NCI-H748 treated with DMSO at 0.1 percent for 48 hours (cell line): Measurements from ENCODE around the gene SOCS6.
A peak's percentile ranks its signal among the peaks of the same experiment; 100 is the strongest.
"Not testable (repeated sequence)": the region's sequence is repeated elsewhere in the genome, so short reads cannot be mapped to it uniquely, and the experiment has no call there.

Experiments used
- DNase-seq: peaks from one replicate; lab custom pipeline; 2025; lab: John Stamatoyannopoulos, UW

The SOCS6 gene, protein sequence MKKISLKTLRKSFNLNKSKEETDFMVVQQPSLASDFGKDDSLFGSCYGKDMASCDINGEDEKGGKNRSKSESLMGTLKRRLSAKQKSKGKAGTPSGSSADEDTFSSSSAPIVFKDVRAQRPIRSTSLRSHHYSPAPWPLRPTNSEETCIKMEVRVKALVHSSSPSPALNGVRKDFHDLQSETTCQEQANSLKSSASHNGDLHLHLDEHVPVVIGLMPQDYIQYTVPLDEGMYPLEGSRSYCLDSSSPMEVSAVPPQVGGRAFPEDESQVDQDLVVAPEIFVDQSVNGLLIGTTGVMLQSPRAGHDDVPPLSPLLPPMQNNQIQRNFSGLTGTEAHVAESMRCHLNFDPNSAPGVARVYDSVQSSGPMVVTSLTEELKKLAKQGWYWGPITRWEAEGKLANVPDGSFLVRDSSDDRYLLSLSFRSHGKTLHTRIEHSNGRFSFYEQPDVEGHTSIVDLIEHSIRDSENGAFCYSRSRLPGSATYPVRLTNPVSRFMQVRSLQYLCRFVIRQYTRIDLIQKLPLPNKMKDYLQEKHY

DNA sequence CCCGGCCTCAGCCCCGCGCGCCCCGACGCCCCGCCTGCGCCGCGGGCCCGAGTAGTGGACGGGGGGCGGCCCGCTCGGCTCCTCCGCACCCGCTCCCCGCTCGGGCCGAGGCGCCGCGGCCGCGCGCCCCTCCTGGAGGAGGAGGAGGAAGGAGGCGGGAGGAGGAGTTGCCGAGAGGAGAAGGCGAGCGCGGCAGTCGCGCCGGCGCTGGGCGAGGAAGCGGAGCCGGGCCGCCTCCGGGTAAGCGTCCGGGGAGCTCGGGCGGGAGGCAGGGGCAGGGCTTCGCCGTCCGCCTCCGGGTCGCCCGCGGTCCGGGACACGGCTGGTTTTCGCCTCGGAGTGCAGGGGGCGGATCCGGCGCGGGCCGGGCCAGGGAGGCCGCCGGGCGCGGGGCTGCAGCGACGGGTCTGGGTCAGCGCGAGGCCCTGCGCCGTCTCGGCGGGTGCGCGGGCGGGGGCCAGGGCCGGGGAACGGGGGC is at the start of gene SOCS6:
TSS of gene SOCS6 (plus strand) at position 195 of the 478 bp plus-strand sequence. CDS start 35,624 bp downstream, outside the sequence.
- DNase-seq, result peak; percentile 39

DNA sequence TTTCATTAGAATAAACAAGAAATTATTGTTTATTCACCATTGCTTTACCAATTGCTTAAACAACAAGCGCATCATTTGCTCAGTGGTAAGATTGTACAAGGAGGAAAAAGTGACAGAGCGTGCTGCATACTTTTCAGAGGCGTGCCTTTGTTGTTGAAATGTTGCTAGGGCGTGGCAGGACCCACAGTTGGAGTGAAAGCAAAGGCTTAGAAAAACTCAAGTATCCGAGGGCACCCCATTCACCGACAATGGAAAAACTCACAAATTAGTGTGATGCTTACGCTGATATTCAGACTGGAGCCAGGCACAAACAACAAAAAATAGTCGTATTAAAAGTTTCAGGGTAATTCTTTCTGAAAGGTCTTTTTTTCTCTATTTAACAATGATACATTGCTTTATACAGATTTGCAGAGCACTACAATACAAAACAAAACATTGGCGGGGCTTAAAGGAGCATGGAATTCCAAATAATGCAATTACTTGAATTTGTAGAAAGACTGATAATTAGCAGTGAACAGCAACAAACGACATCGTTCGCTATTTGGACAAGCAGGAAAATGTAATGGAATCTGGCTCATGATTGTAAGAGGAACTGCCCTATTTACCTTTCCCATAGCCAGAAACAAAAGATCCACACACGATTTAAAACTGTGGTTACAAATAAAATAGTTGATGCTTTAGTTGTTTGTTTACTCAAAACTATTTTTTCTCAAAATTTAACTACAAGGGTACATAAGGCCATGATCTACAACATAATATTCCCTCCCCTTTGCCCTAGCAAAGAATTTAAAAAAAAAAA is 45.5 kb upstream of the SOCS6 start:
- DNase-seq, result peak; percentile 21

DNA sequence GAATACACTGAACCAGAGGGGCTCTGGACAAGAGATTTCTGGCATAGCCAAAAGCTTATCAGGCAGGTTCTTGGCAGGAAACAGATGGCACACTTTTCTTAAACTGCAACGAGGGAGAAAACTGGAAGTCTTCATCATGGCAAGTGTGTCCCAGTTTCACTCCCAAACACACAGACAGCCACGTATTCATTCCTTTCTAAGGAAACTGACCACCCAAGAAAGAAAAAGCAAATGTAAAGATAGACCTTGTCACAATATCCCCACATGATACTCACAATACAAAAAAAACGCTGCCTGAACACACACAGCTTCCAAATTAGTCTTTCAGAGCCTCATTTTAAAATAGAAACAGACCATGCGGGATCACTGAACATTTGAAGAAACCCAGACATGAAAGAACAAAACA is 42.8 kb upstream of the SOCS6 start:
- no peak for DNase-seq

DNA sequence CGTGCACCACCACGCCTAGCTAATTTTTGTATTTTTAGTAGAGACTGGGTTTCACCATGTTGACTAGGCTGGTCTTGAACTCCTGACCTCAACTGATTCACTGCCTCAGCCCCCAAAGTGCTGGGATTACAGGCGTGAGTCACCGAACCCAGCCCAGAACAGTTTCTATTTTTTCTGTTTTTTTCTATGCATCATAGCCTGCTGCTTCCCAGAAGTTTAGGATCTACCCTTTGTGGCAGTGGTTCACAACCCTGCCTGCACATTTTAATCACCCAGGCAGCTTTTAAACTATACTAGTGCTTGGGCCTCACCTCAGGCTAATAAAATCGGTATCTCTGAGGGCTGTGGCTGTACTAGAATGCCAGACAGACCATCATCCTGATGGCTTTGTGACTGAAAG is 39.7 kb upstream of the SOCS6 start:
- DNase-seq, result no peak

DNA sequence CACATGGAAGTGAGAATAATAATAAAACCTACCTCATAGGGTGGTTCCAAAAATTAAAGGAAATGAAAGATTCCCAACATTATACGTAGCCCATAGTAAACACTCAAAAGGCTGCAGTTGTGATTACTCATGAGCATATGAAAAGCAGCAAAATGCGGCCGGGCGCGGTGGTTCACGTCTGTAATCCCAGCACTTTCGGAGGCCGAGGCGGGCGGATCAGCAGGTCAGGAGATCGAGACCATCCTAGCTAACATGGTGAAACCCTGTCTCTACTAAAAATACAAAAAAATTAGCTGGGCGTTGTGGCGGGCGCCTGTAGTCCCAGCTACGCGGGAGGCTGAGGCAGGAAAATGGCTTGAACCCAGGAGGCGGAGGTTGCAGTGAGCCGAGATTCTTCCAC is 39.0 kb upstream of the SOCS6 start:
- DNase-seq, result not testable (repeated sequence)

DNA sequence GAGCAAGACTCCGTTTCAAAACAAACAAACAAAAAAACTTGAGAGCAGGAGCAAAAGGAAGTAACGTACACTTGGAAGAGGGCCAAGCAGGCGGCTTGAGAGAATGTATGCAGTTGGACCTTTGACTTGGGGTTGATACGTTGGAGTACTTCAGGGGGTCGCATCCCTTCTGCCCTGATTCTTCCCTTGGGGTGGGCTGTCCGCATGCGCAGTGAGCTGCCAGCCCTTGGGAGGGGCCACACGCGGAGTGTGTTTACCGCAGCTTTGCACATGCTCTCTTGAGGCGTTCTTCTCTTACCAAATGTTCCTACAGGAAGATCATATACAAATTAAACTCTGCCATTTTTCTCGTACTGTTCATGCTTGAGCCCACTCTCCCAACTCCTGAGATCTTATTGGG is 38.1 kb upstream of the SOCS6 start:
- DNase-seq, result no peak

DNA sequence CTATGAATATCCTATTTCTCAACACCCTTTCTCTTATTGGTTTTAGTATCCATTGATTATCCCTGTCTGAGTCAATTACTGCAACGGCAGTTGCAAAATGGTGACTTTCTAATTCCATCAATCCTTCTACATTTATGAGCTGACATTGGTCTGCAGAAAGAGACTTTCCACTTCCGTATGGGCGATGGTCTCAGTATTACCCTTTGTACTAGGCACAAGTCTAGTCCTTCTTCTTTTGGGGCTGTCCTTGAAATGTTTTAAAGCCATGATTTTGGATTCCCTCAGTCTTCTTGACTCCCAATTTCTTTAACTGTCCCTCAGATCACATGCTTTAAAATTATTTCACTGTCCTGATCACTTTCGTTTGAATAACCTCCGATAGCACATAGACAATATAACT is 32.7 kb upstream of the SOCS6 start:
- no peak for DNase-seq

DNA sequence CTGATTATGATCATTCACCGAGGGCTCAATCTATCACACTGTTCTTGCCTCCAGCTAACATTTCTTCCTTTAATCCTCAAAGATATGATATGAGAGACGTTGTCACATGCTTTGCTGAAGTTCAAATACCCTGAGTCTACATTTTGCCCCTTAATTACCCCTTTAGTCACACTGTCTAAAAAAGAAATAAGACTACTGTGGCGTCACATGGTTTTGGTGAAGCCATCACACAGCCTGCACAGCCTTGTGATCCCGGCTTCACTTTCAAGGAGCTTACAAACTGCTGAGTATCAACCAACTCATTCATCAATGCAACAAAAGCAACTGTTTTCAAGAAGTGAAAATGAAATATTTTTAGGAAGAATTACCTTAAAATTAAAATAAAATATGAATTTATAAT is 31.9 kb upstream of the SOCS6 start:
- no peak for DNase-seq

DNA sequence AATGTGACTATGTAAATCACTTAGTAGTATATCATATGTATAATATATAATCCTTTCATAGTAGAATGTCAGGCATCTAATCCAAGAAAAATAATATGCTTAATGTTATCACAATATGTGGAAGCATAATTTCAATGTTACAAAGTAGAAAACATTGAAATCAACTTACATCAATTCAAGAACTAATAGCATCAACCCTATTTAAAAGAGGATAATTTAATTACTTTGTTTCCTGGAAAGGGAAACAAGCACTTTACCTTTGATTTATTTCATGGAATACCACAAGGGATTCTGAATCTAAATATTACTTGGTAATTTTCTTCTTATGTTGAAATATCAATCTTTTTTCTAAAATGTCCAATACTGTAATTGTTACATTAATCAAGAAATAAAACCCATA is 30.6 kb upstream of the SOCS6 start:
- DNase-seq, result no peak

DNA sequence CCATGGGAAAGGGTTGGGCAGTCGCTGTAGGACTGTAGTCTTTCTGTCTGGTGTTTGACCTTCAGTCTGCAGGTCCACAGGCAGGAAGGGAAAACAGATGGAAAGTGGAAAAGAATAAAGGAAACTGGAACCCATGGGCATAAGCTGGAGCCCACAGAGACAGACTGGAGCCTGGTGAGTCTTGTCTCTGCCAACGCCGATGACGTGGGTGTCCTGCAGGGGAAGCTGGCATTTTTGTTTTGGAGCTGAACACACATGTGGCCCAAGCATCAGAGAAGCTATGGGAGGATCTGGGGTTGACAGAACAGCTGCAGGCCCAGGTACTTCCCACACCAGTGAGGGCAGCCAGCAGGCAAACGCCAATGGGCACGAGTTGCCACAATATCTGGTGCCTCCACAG is 28.2 kb upstream of the SOCS6 start:
- DNase-seq, result no peak

DNA sequence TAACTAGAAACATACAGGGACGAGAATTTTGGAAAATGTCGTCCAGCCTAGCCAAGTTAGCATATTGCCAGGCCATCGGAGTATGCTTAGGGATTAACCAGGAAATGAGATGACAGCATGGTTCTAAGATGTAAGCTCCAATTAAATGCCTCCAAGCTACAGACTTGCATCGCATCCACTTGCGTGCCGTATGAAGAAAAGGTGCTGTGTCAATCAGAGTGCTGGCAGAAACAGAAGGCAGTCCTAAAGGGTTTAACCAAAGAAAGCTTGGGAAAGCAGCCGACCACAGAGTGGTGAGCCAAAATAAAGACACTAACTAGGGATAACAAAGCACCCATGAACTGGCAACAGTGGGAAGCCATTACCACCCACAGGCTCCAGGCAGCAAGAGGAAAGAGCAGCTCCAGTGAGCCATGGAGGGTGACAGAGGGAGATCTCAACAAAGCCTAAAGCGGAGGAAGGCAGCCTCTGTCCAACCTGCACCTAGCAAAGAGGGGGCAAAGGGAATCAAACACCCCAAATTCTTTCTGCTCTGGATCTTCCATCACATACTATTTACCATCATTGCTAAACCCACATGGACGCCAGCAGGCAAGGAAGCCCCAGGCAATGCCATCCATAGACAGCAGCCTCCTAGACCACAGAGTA is 27.6 kb upstream of the SOCS6 start:
- no peak for DNase-seq

DNA sequence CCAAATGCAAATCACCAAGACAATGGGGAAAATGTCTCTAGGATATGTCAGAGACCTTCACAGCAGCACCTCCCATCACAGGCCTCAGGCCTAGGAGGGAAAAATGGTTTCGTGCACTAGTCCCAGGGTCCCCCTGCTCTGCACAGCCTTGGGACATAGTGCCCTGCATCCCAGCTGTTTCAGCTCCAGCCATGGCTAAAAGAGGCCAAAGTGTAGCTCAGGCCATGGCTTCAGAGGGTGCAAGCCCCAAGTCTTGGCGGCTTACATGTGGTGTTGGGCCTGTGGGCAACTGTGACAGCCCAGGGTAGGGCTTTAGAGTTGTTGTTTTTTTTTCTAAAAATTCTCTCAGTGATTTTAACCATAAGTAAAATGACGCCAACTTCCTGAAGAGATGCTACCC is 25.5 kb upstream of the SOCS6 start:
- DNase-seq, result no peak

DNA sequence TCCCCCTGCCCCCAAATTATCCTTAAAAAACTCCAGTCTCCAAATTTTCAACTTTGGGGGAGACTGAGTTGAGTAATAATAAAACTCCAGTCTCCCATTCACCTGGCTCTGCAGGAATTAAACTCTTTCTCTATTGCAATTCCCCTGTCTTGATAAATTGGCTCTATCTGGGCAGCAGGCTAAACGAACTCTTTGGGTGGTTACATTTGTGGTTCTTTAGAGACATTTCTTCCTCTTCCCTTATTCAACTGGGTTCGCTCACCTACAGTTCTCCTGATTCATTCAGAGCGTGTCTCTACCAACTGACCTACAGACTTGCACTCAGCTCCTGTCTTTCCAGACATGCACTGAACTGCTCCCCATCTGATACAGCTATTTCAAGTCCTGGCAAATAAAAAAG is 17.1 kb upstream of the SOCS6 start:
- DNase-seq, result no peak

DNA sequence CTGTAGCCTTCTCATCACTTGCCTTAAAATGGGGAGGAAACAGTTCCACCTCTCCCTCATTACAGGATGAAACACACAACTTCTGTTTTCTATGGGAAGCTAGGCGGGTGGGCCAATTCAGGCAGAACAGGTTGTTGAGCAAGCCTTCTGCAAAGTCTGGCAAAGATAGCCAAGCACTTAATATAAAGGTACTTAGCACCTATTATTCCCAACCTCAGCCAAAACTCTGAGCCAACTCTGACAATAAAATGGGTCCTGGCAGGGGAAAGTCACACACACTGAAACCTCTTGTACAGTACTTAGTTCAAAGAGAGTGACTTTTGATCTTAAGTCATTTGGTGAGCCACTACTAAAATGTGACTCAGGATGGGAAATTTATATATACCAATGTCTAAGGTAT is 15.8 kb upstream of the SOCS6 start:
- DNase-seq, result no peak

DNA sequence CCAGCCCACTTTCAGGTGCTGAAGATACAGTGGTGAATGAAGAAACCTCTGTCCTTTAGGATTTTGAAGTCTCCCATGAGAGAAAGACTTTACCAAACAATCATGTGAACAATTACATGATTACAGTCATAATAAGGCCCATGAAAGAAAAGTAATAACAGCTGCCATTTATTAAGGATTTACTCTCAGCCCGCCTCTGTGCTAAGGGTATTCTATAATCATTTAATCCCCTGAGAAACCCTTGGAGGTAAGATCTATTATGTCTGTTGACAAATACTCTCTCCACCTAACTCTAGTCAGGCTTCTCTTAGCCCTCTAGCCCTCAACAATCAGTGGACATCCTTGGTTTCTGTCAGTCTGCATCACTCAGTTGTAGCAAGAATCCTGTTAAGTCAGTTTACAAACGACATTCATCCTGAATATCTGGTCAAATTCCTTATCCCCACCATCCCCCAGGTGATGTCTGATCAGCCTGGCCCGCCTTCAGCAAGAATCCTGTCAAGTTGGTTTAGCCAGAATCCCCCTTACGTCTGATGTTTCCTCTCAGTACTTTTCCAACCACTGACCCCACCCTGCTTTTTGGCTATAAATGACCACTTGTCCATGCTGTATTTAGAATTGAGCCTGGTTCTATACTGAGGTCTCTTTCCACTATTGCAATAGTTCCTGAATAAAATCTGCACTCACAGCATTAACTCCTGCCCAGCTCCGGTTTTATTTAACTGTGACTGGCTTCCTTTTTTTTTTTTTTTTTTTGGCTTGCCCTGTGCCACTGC is 12.2 kb upstream of the SOCS6 start:
- DNase-seq, result no peak

DNA sequence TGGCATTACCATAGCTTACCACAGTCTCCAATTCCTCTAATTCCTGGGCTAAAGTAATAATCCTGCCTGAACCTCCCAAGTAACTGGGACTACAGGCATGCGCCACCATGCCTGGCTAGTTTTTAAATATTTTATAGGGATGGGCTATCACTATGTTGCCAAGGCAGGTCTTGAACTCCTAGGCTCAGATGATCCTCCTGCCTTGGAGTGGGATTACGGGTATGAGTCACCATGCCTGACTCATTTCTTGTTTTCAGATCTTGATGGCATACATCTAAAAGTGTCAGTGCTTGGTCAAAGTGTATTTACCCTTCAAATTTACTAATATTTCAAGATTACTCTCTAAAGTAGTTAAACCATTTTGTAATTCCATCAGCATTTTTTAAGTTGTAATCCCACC is 9.4 kb upstream of the SOCS6 start:
- no peak for DNase-seq

DNA sequence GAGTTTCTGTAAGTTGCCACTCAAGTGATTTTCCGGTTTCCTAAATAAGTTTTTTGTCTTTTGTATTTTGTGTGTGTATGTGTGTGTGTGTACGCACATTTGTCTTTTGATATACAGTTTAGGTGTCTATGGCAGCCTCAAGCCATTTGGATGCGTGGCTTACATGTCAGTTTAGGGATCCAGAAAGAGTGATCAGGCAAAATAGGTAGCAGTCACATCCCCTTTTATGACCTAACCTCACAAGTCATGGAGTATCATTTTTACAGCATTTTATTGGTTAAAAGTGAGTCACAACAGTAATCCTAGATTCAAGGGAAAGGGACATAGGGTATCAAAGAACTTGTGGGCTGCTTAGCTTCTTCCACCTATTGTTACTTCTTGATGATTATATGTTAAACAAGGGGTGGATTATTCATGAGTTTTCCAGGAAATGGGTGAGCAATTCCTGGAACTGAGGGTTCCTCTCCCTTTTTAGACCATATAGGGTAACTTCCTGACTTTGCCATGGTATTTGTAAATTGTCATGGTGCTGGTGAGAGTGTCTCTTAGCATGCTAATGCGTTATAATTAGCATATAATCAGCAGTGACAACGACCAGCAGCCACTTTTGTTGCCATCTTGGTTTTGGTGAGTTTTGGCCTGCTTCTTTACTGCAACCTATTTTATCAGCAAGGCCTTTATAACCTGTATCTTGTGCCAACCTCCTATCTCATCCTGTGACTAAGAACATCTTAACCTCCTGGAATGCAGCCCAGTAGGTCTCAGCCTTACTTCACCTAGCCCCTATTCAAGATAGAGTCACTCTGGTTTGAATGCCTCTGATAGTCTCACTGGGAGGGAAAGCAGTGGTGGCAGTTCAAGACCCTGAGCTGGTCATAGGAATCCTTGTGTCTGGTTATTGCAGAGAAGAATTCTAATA is 8.6 kb upstream of the SOCS6 start:
- DNase-seq, result no peak

DNA sequence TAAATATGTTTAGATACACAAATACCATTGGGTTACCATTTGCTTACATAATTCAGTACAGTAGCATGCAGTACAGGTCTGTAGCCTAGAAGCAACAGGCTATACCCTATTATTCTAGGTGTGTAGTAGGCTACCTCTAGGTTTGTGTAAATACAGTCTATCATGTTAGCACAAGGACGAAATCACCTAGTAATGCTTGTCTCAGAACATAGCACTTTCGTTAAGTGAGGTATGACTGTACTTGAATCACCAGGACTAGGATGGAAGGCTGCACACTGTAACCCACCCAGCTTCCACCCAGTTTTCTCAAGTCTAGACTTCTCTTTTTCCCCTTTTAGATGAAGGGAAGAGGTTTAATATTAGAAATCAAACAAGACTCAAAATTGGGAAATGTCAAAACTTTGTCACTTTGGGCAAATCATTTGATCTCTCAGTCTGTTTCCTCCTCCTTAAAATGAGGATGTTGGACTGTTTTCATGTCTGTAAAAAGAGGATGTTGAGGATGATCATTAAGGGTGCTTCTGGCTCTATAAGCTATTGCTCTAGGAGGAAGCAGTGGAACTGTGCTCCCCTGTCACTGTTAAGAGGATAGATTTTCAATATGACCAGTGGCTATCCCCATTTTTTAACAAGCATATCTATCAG is 3.7 kb upstream of the SOCS6 start:
- no peak for DNase-seq

DNA sequence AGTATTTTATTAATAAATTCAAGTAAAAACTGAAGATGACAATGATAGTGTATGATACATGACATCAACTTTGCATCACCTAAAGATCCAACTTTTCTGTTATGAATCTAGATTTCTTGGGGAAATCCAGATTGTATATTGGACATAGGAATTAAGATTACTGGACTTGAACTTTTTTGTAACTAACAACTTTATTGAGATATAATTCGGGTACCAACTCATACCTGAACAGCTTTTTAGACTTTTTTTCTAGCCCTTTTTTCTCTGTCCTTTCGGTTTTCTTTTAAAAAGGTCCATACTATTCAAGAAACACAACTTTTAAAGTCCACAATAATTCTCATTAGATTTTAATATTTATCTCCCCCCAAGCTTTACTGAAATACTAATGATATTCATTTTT is 1.1 kb upstream of the SOCS6 start:
- no peak for DNase-seq
